ENCODE measurements around the gene MUS81.
A peak's percentile ranks its signal among the peaks of the same experiment; 100 is the strongest.

Gene MUS81

GRCh38 chr11:65861533-65862183 is 1.4 kb downstream of the MUS81 start:
- no peak for DNase-seq

DNA sequence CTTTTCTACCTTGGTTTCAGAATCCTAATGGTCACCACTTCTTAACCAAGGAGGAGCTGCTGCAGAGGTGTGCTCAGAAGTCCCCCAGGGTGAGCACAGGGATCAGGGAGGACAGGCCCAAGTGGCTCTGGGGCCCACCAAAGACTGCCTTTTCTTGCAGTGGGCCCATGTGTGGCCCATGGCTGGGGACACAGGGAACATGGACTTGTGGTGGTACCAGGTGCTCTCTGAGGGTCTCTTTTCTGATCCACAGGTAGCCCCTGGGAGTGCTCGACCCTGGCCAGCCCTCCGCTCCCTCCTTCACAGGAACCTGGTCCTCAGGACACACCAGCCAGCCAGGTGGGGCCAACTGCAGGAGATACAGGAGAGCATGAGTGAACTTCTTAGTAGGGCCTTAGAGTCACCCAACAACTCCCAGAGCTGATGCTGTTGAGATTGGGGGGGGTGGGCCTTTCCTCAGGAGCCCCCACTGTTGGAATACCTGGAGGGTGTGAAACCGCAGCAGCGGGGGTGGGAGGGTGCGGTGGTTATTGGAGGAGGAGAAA is 2.0 kb downstream of the MUS81 start:
- DNase-seq: no peak

DNA sequence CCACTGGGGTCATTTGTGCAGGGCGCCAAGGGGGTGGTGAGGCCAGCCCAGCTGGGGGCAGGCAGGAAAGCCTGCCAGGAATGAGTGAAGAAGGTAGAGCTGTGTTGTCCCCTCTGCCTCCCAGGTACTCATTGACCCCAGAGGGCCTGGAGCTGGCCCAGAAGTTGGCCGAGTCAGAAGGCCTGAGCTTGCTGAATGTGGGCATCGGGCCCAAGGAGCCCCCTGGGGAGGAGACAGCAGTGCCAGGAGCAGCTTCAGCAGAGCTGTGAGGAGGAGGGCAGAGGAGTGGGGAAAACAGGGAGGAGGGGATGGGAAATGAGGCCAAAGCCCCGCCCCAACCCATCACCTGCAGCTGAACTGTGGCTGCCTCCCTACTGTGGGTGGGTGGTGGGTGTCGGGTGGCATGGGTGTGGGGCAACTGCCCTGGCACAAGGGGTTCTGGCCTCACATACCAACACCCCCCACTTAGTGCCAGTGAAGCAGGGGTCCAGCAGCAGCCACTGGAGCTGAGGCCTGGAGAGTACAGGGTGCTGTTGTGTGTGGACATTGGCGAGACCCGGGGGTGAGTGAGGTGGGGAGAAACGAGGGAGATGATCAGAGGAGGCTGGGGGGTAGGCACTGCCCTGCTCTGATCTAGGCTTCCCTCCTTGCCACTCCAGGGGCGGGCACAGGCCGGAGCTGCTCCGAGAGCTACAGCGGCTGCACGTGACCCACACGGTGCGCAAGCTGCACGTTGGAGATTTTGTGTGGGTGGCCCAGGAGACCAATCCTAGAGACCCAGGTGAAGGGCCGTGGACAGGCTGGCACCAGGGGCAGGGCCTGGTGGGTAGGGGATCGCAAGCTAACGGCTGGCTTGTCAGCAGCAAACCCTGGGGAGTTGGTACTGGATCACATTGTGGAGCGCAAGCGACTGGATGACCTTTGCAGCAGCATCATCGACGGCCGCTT is 3.0 kb downstream of the MUS81 start:
- DNase-seq: no peak

DNA sequence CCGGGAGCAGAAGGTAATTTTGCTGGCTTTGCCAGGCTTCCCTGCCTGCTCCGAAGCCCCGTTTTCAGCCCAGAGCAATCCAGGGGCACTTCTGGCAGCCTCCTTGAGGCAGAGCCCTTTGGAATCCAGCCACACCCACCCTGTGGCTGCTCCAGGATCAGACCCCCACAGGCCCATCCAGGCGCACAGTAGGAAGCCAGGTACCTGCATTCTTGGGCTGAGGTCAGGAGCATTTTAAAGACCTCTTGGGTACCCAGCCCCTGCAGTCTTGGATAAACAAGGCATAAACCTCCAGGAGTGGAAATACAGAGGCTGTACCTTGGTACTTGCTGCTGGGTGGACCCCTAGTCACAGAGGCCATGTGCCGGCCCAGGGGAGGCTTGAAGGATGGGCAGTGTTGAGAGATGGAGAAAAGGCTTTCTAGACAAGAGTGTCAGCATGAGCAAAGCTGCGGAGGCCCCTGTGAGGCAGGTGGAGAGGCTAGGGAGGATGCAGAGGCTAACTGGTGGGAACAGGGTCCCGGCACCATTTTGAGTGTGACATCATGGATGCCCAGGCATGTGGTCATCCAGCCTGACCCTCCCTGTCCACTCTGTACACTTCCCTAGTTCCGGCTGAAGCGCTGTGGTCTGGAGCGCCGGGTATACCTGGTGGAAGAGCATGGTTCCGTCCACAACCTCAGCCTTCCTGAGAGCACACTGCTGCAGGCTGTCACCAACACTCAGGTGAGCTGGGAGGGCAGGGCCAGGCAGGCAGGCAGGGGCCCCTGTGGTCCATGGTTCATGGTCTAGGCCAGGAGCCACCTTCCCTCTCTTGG is 3.9 kb downstream of the MUS81 start:
- DNase-seq: no peak

DNA sequence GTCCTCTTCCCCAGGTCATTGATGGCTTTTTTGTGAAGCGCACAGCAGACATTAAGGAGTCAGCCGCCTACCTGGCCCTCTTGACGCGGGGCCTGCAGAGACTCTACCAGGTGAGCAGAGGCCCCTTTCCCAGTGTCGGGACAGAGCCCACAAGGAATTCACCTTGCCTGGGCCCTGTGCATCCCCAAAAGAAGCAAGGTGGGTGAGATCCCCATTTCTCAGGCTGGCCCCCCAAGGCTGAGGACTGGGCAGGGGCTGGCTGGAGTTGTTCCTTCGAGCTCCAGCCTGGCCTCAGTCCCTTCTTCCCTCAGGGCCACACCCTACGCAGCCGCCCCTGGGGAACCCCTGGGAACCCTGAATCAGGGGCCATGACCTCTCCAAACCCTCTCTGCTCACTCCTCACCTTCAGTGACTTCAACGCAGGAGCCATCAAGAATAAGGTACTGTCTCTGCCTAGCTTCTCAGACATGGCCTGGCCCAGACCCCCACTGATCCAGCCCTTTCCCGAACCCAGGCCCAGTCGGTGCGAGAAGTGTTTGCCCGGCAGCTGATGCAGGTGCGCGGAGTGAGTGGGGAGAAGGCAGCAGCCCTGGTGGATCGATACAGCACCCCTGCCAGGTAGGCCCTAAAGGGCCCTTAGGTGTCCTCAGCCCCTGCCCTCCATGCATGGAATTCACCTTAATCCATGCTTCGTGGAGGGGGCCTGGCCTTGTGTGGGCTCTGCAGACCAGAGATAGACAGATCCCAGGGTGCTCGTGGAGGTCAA is 4.7 kb downstream of the MUS81 start:
- no peak for DNase-seq

DNA sequence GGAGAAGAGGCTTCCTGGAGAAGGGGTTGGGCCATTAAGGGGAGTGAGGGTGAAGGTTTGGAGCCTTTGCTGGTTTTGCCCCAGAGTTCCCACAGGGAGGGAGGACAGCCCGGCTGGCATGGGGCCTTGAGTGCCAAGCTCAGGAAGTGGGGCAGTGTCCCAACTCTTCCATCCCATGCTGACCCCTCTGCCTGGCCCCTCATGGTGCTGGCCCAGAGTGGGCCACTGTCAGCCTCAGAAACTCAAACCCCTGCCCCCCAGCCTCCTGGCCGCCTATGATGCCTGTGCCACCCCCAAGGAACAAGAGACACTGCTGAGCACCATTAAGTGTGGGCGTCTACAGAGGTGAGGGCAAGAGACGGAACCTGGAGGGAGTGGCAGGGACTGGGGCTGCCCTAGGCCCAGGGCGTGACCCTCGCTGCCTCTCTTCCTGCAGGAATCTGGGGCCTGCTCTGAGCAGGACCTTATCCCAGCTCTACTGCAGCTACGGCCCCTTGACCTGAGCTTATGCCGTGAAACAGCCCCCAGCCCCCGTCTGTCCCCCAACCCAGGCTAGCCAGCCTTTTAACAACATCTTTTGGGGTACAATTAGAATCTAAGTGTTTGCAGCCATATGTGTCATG is 5.4 kb downstream of the MUS81 start:
- DNase-seq: no peak

DNA sequence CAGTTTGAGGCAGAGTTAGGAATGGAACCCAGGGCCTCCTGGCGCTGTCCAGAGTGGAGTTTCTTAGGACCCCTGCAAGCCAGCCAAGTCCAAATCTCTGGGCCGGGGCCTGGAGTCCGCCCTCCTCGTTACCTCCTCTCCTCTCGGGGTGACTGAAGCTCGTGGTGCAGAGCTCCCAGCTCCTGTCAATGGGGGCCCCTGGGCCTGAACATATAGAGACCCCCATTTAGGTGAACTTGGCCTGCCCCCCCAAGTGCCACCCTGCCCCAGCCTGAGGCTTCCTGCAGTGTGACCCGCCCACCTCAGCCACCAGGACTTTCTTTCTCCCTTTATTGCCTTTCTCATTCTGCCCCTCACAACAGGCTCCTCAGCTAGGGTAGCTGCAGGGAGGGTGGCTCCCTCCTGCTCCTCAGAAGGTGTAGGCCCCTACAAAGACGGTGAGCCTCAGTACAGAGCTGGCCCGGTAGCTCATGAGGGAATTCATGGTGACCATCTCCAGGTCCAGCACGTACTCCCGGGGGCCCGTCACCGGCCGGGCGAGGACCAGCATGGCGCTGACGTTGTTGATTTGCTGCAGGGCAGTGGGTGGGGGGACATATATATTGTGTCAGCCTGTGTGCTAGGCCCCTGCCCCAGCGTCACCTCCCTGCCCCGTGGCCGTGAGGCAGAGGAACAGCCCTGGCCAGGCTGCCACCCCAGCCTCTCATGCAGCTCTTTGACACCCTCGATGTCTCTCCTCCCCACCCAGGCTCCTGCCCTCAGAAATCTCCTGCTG is 6.5 kb downstream of the MUS81 start:
- DNase-seq: no peak

GRCh38 chr11:65867284-65868071 is 7.2 kb downstream of the MUS81 start:
- DNase-seq: peak; percentile 48

DNA sequence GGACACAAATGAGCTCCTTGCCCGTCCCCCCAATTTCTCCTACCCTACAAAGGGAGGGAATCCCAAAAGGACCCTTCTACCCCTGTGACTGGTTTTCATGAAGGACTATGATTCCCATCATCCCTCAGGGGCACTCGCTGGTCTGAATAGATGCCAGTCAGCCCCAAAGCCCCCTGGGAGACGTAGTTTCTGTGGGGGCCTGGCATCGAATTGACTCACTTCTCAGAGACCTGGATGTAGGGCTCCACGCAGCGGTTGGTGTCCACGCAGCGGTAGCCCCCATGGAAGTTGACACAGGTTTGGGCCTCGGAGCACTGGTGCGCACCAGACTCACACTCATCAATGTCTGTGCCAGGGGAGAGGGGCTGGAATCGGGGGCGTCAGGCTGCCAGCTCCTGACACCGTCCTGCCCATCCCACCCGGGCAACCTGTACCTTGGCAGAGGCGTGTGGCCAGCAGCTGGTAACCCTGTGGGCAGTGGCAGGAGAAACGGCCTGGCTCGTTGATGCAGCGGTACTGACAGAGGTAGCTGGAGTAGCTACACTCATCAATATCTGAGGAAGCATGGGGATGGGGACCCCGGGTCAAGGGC is 7.9 kb downstream of the MUS81 start:
- peak; percentile 64 for DNase-seq

GRCh38 chr11:65868907-65869306 is 8.7 kb downstream of the MUS81 start:
- no peak for DNase-seq

- no peak for DNase-seq
These were observed 9.5 kb downstream of the MUS81 start for GRCh38 chr11:65869643-65870306.

- DNase-seq: no peak
These were observed 10.1 kb downstream of the MUS81 start for GRCh38 chr11:65870307-65870658.

GRCh38 chr11:65870706-65871681 is 10.8 kb downstream of the MUS81 start:
- DNase-seq: no peak

GRCh38 chr11:65871811-65872548 is 11.7 kb downstream of the MUS81 start:
- DNase-seq: peak; percentile 48

DNA sequence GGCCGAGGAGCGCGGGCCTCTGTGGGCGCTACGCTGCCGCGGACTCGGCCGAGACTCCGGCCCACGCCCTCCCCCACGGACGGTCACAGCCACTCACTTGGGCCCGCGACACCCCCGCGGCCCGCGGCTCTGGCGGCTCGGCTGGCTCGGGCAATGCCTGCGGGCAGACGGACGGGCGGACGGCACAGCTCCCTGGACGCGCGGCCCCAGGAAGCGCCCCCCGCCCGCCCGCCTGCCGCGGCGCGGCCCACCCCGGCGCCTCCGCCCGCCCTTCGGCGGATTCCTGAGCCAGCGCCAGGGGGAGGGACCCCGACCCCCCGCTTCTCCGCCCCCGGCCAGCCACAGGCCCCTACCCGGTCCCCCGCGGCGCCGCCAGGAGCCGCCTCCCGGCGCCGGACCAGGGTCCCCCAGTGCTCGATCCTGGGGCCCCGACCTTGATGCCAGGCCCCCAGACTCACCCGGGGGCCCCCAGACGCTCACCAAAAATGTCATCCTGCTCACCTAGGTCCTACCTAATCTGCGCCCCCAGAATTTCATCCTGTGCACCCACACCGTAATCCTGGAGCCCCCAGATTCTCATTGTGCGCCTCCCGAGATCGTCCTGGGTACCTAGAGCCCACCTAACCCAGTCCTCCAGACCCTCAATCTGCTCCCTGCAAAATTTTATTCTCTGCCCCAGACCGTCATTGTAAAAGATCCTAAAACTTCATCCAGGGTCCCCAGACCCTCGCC is 12.5 kb downstream of the MUS81 start, which contains the start of gene EFEMP2:
Gene EFEMP2, minus strand, starts transcription at position 215 of the 732 bp plus-strand sequence. CDS start 446 bp downstream, outside the sequence.
- peak; percentile 62 for DNase-seq
